ENCODE data around the gene DMKN. TPM values are rescaled to one million over a fixed set of nuclear protein-coding genes. Genes with fewer than 3 reads are reported as not detected.

The DMKN gene
- total RNA-seq, 2 donors from 2014 or later = 8.8 to 13.8 TPM

- DNase-seq (no peak), ATAC-seq (no peak)
- intact Hi-C loops (cut with DNase I, micrococcal nuclease) = no loop called here
Observed at GRCh38 chr19:35531291-35531690, 17.8 kb upstream of the DMKN start.

DNA sequence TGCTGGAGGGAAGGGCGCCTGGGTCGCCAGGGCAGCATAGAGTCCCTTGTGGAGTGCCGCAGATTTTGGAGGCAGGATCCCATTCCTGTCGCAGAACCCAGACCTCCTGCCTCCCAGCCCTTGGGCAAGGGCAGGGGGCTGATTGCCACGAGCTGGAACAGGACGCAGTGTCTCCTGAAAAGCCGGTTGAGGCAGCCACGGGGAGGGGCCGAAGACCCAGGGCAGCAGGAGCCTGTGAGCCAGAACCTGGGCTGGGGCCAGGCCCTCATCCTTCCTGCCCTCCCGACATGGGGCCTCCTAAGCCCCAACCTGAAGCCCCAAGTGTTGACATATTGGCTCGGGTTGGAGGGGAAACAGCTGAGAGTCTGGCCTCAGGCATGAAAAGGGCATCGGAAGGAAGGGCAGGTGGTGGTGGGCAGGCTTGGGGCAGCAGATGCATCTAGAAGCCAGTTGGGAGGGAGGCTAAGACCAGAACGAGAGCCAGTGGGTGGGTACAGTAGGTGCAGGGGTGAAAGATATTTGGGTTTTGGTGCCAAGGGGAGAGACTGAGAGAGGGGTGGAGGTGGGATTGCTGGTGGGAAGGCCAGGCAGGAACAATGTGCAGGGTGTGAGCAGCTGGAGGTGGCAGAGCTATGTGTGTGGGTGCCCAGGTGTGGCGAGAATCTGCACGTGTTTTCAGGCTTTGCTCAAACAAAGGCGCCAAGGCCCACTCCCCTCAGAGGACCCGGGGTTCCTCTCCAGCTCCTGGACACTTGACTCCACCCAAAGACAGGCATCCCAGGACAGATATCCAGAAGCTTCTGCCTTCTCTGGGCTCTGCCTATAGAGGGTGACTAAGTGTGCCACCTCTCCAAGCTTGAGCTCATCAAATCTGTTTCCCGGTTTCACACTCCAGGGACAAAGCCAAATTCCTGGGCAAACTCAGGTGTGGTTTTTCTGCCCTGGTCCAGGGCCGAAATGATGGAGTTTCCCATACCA lies 16.1 kb upstream of the DMKN start:
- no peak for DNase-seq
- ATAC-seq = no peak
- intact Hi-C loops (cut with DNase I, micrococcal nuclease) = no loop called here

DNA sequence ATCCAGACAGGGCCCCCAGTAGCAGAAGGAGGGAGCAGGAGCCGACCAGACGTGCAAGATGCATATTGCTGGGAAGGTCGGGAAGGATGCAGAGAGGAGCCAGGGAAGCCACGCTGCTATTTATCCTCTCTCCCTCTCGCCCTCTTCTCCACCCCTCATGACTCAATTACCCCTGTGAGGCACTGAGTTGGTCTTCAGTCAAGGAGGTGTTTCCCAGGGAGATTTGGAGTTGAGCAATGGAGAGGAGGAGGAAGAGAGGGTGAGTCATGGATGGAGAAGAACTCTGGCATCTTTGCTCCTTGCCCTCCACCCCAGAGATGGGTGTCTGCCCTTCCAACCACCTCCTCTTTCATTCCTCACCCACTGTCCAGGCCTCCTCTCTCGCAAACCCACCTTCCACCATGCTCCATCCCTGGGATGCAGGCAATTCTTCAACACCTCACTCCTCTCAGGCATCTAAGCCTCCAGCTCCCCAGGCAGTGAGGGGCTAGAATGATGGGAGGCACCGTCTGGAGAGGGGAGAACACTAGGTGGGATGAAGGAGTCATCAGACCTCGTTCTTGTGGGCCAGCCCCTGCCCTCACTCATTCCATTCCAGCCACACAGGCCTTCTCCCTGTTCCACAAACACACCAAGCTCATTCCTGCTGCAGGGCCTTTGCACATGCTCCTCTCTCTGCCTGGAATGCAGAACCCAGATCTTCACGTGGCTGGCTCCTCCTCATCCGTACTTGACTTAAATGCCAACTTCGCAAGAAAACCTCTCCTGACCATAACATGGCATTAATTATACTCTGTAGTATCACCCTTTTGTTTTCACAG lies 15.0 kb upstream of the DMKN start, which contains the start of gene SBSN:
SBSN (minus strand) TSS at position 94 of the 821 bp plus-strand sequence; CDS start at position 64, 30 bp downstream.
- ATAC-seq = no peak
- intact Hi-C loops (cut with DNase I, micrococcal nuclease) = no loop called here
- no peak for DNase-seq

- DNase-seq = no peak
- intact Hi-C loops (cut with DNase I, micrococcal nuclease) = no loop called here
- no peak for ATAC-seq
Observed at GRCh38 chr19:35525873-35526272, 12.4 kb upstream of the DMKN start.

DNA sequence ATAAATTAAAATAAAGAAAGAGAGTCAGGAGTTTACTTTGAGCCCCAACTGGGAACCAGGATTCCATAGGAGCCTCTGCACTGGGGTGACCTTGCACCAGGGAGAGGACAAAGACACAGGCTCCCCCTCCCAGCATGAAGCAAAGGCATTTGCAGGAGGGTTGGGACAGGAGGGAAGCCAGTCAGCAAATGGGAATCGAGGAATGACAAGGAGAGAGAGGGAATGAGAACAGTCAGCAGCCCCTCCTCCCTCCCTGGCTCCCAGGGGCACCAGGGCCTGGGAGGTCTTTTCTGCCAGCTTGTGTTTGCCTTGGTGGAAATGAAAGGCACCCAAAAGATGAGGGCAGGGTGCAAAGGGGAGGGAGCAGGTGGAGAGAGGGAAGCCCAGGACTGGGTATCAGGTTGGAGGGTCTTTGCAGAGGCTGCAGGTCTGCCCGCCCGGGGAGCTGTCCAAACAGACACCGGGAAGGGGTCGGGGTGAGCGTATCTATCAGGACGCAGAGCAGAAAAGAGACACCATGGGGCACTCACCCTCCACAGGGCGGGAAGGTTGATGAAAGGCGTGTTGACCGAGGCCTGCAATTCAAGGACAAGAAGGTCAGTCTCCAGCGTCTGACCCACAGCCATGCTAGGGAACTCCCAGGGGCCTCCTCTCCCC lies 10.9 kb upstream of the DMKN start:
- intact Hi-C loops (cut with DNase I, micrococcal nuclease) = no loop called here
- ATAC-seq (no peak), DNase-seq (no peak)

DNA sequence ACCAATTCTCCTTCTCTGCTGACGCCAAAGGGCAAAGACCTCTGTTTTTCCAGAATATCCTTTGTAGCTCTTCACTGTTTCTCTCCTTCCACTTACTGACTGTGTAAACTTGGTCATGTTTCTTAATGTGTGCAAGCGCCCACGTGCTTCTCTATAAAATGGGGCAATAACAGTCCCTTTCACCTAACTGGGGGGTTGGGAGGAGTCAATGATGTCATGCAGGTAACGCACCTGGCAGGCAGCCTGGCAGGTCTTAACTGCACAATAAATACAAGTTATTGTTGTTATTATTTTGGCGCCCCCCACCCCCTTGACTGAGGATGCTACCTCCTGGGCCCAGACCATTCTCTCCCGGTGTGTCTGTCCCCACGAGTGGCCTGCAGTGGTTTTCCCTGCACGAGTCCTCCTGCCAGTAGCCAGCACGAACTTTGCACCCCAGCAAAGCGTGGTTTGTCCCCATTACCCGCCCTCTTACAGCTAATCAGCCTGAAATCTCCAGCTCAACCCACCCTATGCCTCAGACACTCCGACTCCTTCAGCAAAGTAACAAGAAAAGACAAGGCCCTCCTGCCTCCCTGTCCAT lies 9.4 kb upstream of the DMKN start:
- DNase-seq (peak in 1 of 2 donors; percentile 23), ATAC-seq (peak; percentile 86)
- intact Hi-C loops (cut with DNase I, micrococcal nuclease) = no loop called here

DNA sequence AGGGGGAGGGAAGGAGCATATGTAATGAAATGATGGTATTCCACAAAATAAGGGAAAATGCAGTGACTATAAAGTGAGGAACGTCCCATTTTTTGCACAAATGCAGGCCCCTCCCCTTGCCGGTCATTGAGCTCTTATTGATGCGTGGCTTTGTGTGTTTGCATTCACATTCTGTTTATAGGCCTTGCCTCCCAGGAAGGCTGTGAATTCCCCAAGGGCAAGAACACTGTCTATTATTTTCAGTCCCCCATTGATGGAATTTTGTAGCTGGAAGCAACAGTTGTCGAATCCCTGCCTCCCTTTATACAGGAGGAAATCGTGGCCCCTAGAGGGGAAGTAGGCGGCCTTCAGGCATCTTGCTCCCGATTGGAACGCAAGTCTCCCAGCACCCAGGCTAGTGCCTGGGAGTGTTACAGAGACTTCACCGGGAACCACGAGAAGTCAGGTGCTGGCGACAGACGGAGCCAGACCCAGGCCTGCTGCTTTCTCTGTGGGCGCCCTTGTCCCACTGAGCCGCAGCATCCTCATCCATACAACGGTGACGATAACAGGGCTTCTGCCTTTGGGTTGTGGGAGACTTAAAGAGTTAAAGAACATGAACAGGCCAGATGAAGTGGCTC lies 7.8 kb upstream of the DMKN start:
- ATAC-seq (no peak), DNase-seq (no peak)
- intact Hi-C loops (cut with DNase I, micrococcal nuclease) = no loop called here

DNA sequence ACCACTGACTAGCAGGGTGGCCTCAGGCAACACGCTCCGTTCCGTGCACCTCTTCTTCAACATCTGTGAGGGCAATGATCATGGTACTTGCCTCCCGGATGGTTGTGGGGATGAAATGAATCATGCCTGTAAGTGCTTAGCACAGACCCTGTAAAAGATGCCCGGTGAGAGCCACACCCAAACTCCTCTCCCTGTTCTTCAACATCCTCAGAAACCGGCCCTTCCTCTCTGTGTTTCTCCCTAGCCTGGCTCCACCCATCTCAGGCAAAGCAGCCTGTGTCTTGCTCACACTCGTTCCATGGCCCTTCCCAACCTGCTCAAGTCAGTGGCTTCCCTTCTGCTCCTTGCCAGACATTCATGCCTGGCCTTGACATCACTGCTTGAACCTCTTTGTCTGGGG lies 5.8 kb upstream of the DMKN start:
- peak; percentile 26 for ATAC-seq
- DNase-seq = no peak
- intact Hi-C loops (cut with DNase I, micrococcal nuclease) = no loop called here

DNA sequence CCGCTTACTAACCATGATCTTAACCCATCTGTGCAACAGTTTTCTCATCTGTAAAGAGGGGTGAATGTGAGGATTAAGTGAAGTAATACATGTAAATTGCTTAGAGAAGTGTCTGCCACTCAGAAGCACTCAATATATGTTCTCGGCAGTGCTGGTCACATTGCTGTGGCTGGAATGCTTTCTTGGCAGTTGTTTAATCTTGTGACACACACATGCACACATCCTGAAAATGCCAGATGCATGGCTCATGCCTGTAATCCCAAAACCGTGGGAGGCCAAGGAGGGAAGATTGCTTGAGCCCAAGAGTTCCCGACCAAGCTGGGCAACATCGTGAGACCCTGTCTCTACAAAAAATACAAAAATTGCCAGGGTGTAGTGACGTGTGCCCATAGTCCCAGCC lies 4.9 kb upstream of the DMKN start:
- DNase-seq (no peak), ATAC-seq (no peak)
- intact Hi-C loops (cut with DNase I, micrococcal nuclease) = no loop called here

DNA sequence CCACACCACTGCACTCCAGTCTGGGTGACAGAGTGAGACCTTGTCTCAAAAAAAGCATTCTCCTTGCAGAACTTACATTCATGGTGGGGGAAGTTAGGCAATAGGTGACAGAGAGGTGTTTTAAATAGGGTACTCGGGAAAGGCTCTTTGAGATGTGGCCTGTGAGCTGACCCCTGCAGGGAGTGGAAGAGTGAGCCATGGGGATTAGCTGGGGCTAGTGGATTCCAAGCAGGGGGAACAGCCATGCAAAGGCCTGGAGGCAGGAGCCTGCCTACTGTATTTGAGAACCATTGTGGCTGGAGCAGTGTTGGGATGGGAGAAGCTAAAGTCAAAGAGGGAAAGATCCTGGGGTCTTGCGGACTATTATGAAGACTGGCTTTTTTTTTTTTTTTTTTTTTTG lies 3.9 kb upstream of the DMKN start:
- intact Hi-C loops (cut with DNase I, micrococcal nuclease) = no loop called here
- no peak for ATAC-seq

GRCh38 chr19:35516310-35516709 lies 2.9 kb upstream of the DMKN start:
- DNase-seq = no peak
- intact Hi-C loops (cut with DNase I, micrococcal nuclease) = no loop called here
- ATAC-seq = no peak

More for the DNA sequence above, 3.9 kb upstream of the DMKN start:
- no peak for DNase-seq

- ATAC-seq (no peak), DNase-seq (no peak)
- intact Hi-C loops (cut with DNase I, micrococcal nuclease) = no loop called here
Observed at GRCh38 chr19:35514282-35514809, 897 bp upstream of the DMKN start.

DNA sequence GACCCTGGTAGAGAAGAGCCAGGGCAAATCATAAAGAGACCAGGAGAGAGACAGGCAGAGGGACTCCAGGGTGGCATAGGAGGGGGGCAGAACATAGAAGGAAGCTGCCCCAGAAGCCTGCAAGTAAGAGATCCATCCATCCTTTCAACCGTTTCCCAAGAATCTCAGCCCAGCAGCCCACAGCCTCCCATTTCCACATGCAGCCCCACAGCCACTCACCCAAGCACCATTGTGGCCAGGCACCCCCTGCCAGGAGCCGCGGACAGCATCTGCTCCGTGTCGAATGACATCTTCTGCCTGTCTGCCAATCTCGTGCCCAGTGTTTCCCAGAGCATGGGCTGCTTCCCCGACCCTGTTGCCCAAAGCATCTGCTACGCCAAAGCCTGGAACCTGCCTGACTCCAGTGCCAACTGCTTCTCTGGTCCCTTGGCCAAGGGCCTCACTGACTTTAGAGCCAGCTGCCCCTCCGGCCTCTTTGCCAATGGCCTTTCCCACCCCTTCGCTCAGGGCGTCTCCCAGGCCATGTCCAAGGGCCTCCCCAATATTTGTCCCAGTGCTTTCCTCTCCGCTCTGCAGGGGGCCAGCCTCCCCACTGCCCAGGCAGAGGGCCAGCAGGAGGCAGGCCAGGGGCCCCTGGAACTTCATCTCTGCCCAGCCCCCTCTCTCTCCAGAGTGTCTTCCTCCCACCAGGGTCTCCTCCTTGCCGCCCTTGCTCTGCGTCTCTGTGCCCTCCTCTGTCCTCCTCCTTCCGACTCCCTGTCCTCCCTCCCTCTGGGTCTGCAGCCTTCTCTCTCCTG lies 420 bp downstream of the DMKN start:
- intact Hi-C loops (cut with DNase I, micrococcal nuclease) = no loop called here
- DNase-seq (no peak), ATAC-seq (no peak)

GRCh38 chr19:35511337-35511736 lies 2.1 kb downstream of the DMKN start:
- ATAC-seq = no peak
- intact Hi-C loops (cut with DNase I, micrococcal nuclease) = no loop called here
- no peak for DNase-seq

DNA sequence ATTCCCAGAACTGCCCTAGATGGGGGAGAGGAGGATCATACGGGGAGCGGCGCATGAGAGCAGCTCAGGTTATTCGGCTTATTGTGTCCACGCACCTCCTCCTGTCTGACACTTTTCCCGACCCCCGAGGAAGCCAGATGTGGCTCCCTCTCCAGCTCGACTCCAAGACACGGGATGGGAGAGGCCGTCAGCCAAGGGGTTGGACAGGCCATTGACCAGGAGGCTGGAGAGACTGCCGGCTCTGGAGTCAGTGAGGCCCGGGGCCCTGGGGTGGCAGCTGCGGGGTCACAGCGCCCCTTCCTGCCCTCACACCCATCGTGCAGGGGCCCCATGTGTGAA lies 2.9 kb downstream of the DMKN start:
- intact Hi-C loops (cut with DNase I, micrococcal nuclease) = no loop called here
- ATAC-seq (no peak), DNase-seq (no peak)

- intact Hi-C loops (cut with DNase I, micrococcal nuclease) = no loop called here
- peak; percentile 84 for ATAC-seq
- DNase-seq = peak; percentile 71 to 86
Observed at GRCh38 chr19:35509861-35510625, 3.4 kb downstream of the DMKN start.
